ENCODE results near the gene SOCS6.
"Not testable (repeated sequence)": the region's sequence is repeated elsewhere in the genome, so short reads cannot be mapped to it uniquely, and the experiment has no call there.

Gene SOCS6

GRCh38 chr18:70359071-70359470, 70.2 kb downstream of the SOCS6 start:
- DNase-seq (ENCODE audit: low read depth in 2 of 2) = no peak

GRCh38 chr18:70362258-70362657, 73.4 kb downstream of the SOCS6 start:
- DNase-seq (ENCODE audit: low read depth in 2 of 2) = no peak

- DNase-seq (ENCODE audit: low read depth in 2 of 2) = no peak
Observed at GRCh38 chr18:70363861-70364260, 75.0 kb downstream of the SOCS6 start.

- DNase-seq (ENCODE audit: low read depth in 2 of 2) = no peak
Observed at GRCh38 chr18:70365361-70365760, 76.5 kb downstream of the SOCS6 start.

DNA sequence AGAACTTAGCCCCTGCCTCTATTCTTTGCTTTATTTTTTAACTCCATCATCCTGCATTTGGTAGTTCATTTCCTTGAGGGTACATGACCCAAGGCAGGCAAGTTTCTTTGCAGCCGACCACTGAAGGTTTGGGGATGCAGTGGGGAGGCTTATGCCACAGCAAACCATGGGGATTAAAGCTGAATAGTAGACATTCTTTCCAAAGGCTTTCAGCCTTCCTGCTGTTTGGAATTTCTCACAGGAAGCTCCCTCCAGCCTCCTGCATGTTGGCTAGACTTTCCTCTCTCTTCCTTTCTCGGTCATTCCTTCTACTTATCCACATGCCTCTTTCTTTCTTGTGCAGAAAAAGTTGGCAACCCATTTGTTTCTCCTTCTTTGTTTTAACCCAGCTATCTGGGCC, 77.3 kb downstream of the SOCS6 start:
- no peak for DNase-seq (ENCODE audit: low read depth in 2 of 2)

DNA sequence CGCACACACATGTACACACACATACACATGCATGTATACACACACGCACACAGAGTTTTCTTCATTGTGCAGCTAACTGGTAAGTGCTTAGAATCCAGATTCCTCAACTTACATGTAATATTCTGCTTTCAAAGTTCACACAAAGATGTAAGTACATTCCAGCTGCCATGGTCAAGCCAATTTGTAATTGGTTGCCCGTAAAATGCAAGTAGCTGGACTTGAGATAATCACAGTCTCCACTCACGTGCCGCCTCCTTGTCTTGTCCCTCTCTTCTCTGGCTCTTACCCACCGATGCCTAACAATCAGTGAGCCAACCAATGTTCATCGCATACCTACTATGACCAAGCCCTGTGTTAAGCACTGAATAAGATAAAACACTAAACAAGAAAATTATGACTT, 77.8 kb downstream of the SOCS6 start:
- DNase-seq (ENCODE audit: low read depth in 2 of 2) = no peak

GRCh38 chr18:70367344-70367743, 78.5 kb downstream of the SOCS6 start:
- DNase-seq (ENCODE audit: low read depth in 2 of 2) = not testable (repeated sequence)

DNA sequence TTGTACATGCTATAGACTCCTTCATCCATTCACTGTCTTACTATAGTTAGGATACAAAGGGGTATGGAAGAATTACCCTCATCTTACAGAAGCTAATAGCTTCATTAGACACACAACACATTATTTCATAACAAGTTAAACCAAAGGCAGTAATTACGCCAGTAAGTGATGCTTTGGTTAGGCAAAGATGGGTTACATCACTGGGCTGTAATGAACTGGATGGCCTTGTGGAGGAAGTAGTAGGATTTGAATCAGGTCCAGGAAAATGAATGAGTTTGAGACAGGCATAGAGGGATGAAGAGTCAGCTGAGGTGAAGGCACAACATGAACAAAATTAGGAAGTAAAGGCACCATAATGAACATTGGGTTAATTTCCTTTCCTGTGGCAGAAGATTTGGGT, 80.1 kb downstream of the SOCS6 start:
- DNase-seq (ENCODE audit: low read depth in 2 of 2) = no peak

GRCh38 chr18:70370762-70371733, 82.2 kb downstream of the SOCS6 start:
- DNase-seq (ENCODE audit: low read depth in 2 of 2) = no peak

DNA sequence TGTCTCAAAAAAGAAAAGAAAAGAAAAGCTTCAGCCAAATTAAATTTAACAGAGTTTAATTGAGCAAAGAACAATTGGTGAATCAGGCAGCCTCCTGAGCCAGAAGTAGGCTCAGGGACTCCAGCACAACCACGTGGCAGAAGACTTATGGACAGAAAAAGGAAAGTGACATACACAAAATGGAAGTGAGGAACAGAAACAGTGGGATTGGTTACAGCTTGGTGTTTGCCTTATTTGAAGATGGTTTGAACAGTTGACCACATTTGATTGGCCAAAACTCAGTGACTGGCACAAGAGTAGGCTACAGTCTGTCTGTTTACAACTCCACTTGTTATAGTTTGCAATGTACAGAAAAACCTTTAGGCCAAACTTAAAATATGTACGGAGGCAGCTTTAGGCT, 83.1 kb downstream of the SOCS6 start:
- DNase-seq (ENCODE audit: low read depth in 2 of 2) = no peak

- no peak for DNase-seq (ENCODE audit: low read depth in 2 of 2)
Observed at GRCh38 chr18:70372450-70373041, 83.7 kb downstream of the SOCS6 start.

GRCh38 chr18:70373042-70373519, 84.2 kb downstream of the SOCS6 start:
- no peak for DNase-seq (ENCODE audit: low read depth in 2 of 2)

DNA sequence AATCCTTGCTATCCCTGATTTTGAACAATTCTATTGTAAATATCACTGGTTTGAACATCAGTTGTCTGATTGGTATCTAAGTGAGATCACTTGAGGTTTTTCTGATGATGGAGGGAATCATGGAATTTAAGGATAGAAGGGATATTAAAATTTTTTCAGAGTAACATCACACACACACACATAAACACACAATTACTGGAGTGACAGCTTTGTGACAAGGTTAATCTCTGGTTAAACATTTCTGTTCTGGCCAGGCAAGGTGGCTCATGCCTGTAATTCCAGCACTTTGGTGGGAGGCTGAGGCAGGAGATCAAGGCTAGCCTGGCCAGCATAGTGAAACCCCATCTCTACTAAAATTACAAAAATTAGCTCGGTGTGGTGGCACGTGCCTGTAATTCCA, 85.3 kb downstream of the SOCS6 start:
- DNase-seq (ENCODE audit: low read depth in 2 of 2) = no peak

GRCh38 chr18:70376137-70376913, 87.5 kb downstream of the SOCS6 start:
- no peak for DNase-seq (ENCODE audit: low read depth in 2 of 2)

- DNase-seq (ENCODE audit: low read depth in 2 of 2) = no peak
Observed at GRCh38 chr18:70376914-70377258, 88.0 kb downstream of the SOCS6 start.

DNA sequence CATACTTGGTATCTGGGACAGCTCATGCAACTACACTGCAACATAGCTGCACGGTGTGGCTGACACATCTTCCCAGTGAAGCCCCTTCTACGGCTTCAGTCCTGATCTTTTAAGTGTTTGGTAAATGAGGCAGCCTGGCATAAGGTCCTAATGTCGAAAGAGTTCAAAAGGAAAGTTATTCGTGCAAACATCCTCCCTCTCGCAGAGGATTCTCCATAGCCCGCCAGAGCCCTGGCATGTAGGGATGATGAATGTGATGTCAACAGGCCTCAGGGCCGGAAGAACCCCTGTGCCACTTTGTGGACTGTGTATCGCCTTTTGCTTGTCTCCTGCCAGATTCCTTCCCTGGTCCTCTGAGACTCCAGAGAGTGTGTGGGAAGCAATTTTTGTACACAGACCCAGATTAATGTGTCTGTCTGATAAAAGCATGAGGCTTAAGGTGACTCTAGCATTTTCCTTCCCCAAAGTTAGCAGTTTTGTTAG, 88.5 kb downstream of the SOCS6 start:
- DNase-seq (ENCODE audit: low read depth in 2 of 2) = no peak

DNA sequence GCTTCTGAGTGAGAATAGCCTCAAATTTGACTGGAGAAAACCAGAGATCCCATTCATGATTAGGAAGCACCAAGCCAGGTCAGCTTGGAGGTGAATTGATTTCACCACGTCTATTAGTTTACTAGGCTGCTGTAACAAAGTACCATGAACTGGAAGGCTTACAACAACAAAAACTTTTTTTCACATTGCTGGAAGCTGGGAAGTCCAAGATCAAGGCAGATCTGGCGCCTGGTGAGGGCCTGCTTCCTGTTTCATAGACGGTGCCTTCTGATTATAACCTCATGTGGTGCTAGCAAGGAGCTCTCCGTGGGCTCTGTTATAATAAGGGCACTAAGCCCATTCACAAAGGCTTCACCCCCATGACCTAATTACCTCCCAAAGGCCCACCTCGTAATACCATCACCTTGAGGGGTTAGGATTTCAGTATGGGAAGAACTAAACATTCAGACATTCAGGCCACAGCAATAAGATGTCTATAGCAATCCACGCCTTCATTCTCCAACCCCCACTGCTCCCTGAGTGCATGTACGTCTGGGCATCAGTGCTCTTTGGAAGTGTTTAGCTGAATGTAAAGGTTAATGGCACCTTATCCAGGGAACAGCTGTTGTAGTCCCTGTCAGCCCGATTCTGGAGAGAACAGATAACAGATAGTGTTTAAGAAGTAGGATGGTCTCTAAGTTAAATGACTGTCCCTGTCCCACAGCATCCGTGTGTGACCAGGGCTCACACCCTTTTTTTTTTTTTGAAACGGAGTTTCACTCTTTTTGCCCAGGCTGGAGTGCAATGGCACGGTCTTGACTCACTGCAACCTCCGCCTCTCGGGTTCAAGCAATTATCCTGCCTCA, 89.2 kb downstream of the SOCS6 start:
- no peak for DNase-seq (ENCODE audit: low read depth in 2 of 2)

Data from activated CD4-positive, alpha-beta T cell treated with anti-CD3 and anti-CD28 coated beads for 24 hours (primary cell).